Hepatocyte (in vitro differentiated cells): ENCODE measurements around the gene EIF3B. TPM values are rescaled to one million over a fixed set of nuclear protein-coding genes. Genes with fewer than 3 reads are reported as not detected.

ENCODE experiments used
- DNase-seq: peaks from one replicate; pipeline ENCODE4 v3.0.0-alpha.2; 2016; ENCODE audit warnings: low spot score
- H2AFZ ChIP-seq: fragments of 200-600 bp; sonication (generic); 2 replicates; pipeline ENCODE4 v1.6.0; 2016; ENCODE audit warnings: antibody characterized with exemption, mild to moderate bottlenecking
- H3K27ac ChIP-seq: fragments of 200-600 bp; sonication (generic); 2 replicates; pipeline ENCODE4 v1.5.1; 2016; ENCODE audit warnings: mild to moderate bottlenecking
- H3K27me3 ChIP-seq: fragments of 200-600 bp; sonication (generic); 2 replicates; pipeline ENCODE4 v1.6.1; 2016
- H3K36me3 ChIP-seq: fragments of 200-600 bp; sonication (generic); replicated peaks from 2 replicates; pipeline ENCODE4 v1.5.1; 2016; ENCODE audit warnings: low read depth; ENCODE audit not compliant: insufficient read depth
- H3K4me1 ChIP-seq: fragments of 200-600 bp; sonication (generic); 2 replicates; pipeline ENCODE4 v1.5.1; 2016; ENCODE audit warnings: mild to moderate bottlenecking, moderate library complexity; ENCODE audit not compliant: insufficient read depth
- H3K4me2 ChIP-seq: fragments of 200-600 bp; sonication (generic); 2 replicates; pipeline ENCODE4 v1.6.0; 2016
- H3K4me3 ChIP-seq: fragments of 200-600 bp; sonication (generic); 2 replicates; pipeline ENCODE4 v1.5.1; 2016; ENCODE audit warnings: mild to moderate bottlenecking
- H3K79me2 ChIP-seq: fragments of 200-600 bp; sonication (generic); 2 replicates; pipeline ENCODE4 v1.6.0; 2017; ENCODE audit warnings: mild to moderate bottlenecking
- H3K9me2 ChIP-seq: fragments of 200-600 bp; sonication (generic); replicated peaks from 2 replicates; pipeline ENCODE4 v1.6.0; 2017; ENCODE audit warnings: mild to moderate bottlenecking; ENCODE audit not compliant: insufficient read depth
- H3K9me3 ChIP-seq: fragments of 200-600 bp; sonication (generic); 2 replicates; pipeline ENCODE4 v1.5.1; 2016; ENCODE audit warnings: low read depth, mild to moderate bottlenecking
- H4K20me1 ChIP-seq: fragments of 200-600 bp; sonication (generic); 2 replicates; pipeline ENCODE4 v1.6.0; 2016; ENCODE audit warnings: mild to moderate bottlenecking; ENCODE audit not compliant: insufficient read depth, poor library complexity, severe bottlenecking
- CTCF ChIP-seq: fragments of 200-600 bp; sonication (generic); IDR thresholded peaks from 2 replicates; pipeline ENCODE4 v1.5.1; 2016; ENCODE audit warnings: antibody characterized with exemption, mild to moderate bottlenecking; ENCODE audit not compliant: poor library complexity
- EZH2 ChIP-seq: fragments of 200-600 bp; sonication (generic); IDR thresholded peaks from 2 replicates; pipeline ENCODE4 v1.6.1; 2016; ENCODE audit warnings: antibody characterized with exemption, mild to moderate bottlenecking, borderline replicate concordance
- EZH2phosphoT487 ChIP-seq: fragments of 200-600 bp; sonication (generic); IDR thresholded peaks from one replicate; pipeline ENCODE4 v1.6.1; 2018; ENCODE audit warnings: antibody characterized with exemption, mild to moderate bottlenecking, low read depth, moderate library complexity; ENCODE audit not compliant: unreplicated experiment, severe bottlenecking
- WGBS: methylation state at CpG from one replicate; pipeline ENCODE4 v1.1.6; 2016; ENCODE audit warnings: low lambda C conversion rate; ENCODE audit errors: missing lambda C conversion rate; 5-methylcytosine and 5-hydroxymethylcytosine counted together
- polyA plus RNA-seq: library from polyadenylated mRNA; unstranded; fragments of >200 nt; fragmentation: Nextera tagmentation; extraction: Ambion mirVana; gene quantifications from 2 replicates; pipeline ENCODE4 v1.2.1, GENCODE V29; 2016
- total RNA-seq: library from RNA; depleted of rRNA; stranded (reverse); fragments of >200 nt; gene quantifications from 2 replicates; pipeline ENCODE4 v1.2.3, GENCODE V29; 2014

EIF3B gene
- total and polyA plus RNA-seq, 2 experiments from 2014 or later: 122 to 145 TPM

DNA sequence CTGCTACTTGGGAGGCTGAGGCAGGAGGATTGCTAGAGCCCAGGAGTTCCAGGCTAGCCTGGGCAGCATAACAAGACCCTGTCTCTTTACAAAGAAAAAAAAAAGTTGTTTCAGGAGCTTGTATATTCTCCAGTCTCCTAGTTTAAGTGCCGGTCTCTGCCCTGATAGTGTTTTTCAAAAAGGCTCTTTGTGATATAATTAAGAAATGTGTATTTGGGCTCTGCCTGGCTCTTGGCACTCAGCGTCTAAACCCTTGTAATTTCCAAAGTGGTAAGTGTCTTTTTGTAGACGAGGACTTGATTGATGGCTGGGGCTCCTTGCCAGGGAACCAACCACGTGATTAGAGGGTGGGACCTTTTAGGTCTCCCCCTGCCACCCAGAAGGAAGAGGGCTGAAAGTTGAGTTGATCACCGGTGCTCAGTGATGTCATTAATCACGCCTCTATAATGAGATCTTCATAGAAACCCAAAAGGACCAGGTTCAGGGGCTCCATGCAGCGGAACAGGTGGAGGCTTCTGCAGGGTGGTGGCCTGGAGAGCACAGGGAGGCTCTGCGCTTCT, 4.4 kb downstream of the EIF3B start:
- Histone ChIP-seq H3K4me3 (no peak overlapping the region), H3K9me2 (no peaks in the 10 kb centered on the region), H3K79me2 (peaks cover 86% of the 10 kb centered on the region), H3K4me1 (peaks cover 14% of the 10 kb centered on the region), H3K4me2 (no peak overlapping the region), H3K27me3 (no peaks in the 10 kb centered on the region), H3K36me3 (no peaks in the 10 kb centered on the region), H4K20me1 (peaks cover 62% of the 10 kb centered on the region), H3K27ac (no peak overlapping the region), H2AFZ (no peak overlapping the region), H3K9me3 (no peaks in the 10 kb centered on the region)
- no peak for DNase-seq
- TF ChIP-seq EZH2: no peak
- no peak for TF ChIP-seq EZH2phosphoT487
- no peak for TF ChIP-seq CTCF
- 88% methylated on average over 8 of the region's 8 CpGs for WGBS

- H3K27ac ChIP-seq: no peak overlapping the region
- no peak overlapping the region for H3K4me2 ChIP-seq
- H3K27me3 ChIP-seq: no peaks in the 10 kb centered on the region
- H2AFZ ChIP-seq: no peak overlapping the region
- peaks cover 62% of the 10 kb centered on the region for H4K20me1 ChIP-seq
- no peak for DNase-seq
- no peaks in the 10 kb centered on the region for H3K9me3 ChIP-seq
- 91% methylated on average over 11 of the region's 11 CpGs for WGBS
- peaks cover 14% of the 10 kb centered on the region for H3K4me1 ChIP-seq
- H3K79me2 ChIP-seq: peaks cover 89% of the 10 kb centered on the region
- H3K36me3 ChIP-seq: no peaks in the 10 kb centered on the region
- TF ChIP-seq CTCF: no peak
- TF ChIP-seq EZH2phosphoT487: no peak
- no peak for TF ChIP-seq EZH2
- no peaks in the 10 kb centered on the region for H3K9me2 ChIP-seq
- H3K4me3 ChIP-seq: no peak overlapping the region
These were observed 5.0 kb downstream of the EIF3B start for GRCh38 chr7:2359610-2360009.

GRCh38 chr7:2360796-2361195, 6.2 kb downstream of the EIF3B start:
- no peaks in the 10 kb centered on the region for H3K9me3 ChIP-seq
- H3K36me3 ChIP-seq: no peaks in the 10 kb centered on the region
- no peak overlapping the region for H3K27ac ChIP-seq
- H3K4me2 ChIP-seq: no peak overlapping the region
- H2AFZ ChIP-seq: no peak overlapping the region
- H4K20me1 ChIP-seq: peaks cover 58% of the 10 kb centered on the region
- DNase-seq: no peak
- H3K9me2 ChIP-seq: no peaks in the 10 kb centered on the region
- peaks cover 80% of the 10 kb centered on the region for H3K79me2 ChIP-seq
- no peaks in the 10 kb centered on the region for H3K27me3 ChIP-seq
- no peak for TF ChIP-seq CTCF
- TF ChIP-seq EZH2: no peak
- TF ChIP-seq EZH2phosphoT487: no peak
- peaks cover 14% of the 10 kb centered on the region for H3K4me1 ChIP-seq
- H3K4me3 ChIP-seq: no peak overlapping the region
- 80% methylated on average over 6 of the region's 6 CpGs for WGBS
